Astrocyte (in vitro differentiated cells and primary cell): ENCODE results near the gene SLIT3. TPM values are rescaled to one million over a fixed set of nuclear protein-coding genes. Genes with fewer than 3 reads are reported as not detected.

Experiments used
- DNase-seq: peaks from one replicate; pipeline ENCODE4 v3.0.0-alpha.2; 2010; ENCODE audit warnings: low read depth
- FAIRE-seq: peaks from 2 replicates; lab custom pipeline; 2011; peaks lifted over from hg19 to GRCh38; lab: Jason Lieb, UNC
- H2AFZ ChIP-seq: 2 replicates; pipeline ENCODE4 v1.6.0; 2012; ENCODE audit warnings: low read depth, low read length, inconsistent platforms
- H3K27ac ChIP-seq: 2 replicates; pipeline ENCODE4 v1.5.1; 2011; ENCODE audit warnings: low read depth, low read length, inconsistent platforms
- H3K27me3 ChIP-seq: 2 replicates; pipeline ENCODE4 v1.6.0; 2011; ENCODE audit warnings: low read length, inconsistent platforms; ENCODE audit not compliant: insufficient read depth
- H3K36me3 ChIP-seq: 2 replicates; pipeline ENCODE4 v1.5.1; 2011; ENCODE audit warnings: low read length, inconsistent platforms; ENCODE audit not compliant: insufficient read depth
- H3K4me1 ChIP-seq: 2 replicates; pipeline ENCODE4 v1.5.1; 2011; ENCODE audit warnings: low read length, inconsistent platforms; ENCODE audit not compliant: insufficient read depth
- H3K4me2 ChIP-seq: 2 replicates; pipeline ENCODE4 v1.6.0; 2012; ENCODE audit warnings: low read length, inconsistent platforms
- H3K4me3 ChIP-seq: 2 replicates; pipeline ENCODE4 v1.5.1; 2011; ENCODE audit warnings: low read depth, mild to moderate bottlenecking, low read length, inconsistent platforms; ENCODE audit not compliant: insufficient read depth
- H3K79me2 ChIP-seq: 2 replicates; pipeline ENCODE4 v1.6.0; 2012; ENCODE audit warnings: mild to moderate bottlenecking, low read length, inconsistent platforms; ENCODE audit not compliant: insufficient read depth
- H3K9ac ChIP-seq: 2 replicates; pipeline ENCODE4 v1.6.0; 2012; ENCODE audit warnings: mild to moderate bottlenecking, low read length, inconsistent platforms
- H3K9me3 ChIP-seq: 2 replicates; pipeline ENCODE4 v1.5.1; 2012; ENCODE audit warnings: low read depth, mild to moderate bottlenecking, low read length, inconsistent platforms; ENCODE audit not compliant: insufficient read depth
- H4K20me1 ChIP-seq: 2 replicates; pipeline ENCODE4 v1.6.0; 2012; ENCODE audit warnings: low read length, inconsistent platforms; ENCODE audit not compliant: insufficient read depth
- H3K27ac Mint-ChIP-seq: one replicate; pipeline ENCODE4 v1.8.0; 2021; ENCODE audit warnings: mild to moderate bottlenecking, mixed read lengths; ENCODE audit not compliant: unreplicated experiment
- H3K27me3 Mint-ChIP-seq: one replicate; pipeline ENCODE4 v1.8.0; 2021; ENCODE audit warnings: low read depth, mixed read lengths; ENCODE audit not compliant: unreplicated experiment
- H3K36me3 Mint-ChIP-seq: one replicate; pipeline ENCODE4 v1.8.0; 2021; ENCODE audit warnings: low read depth, mixed read lengths; ENCODE audit not compliant: unreplicated experiment
- H3K4me1 Mint-ChIP-seq: one replicate; pipeline ENCODE4 v1.8.0; 2021; ENCODE audit warnings: low read depth, mixed read lengths; ENCODE audit not compliant: unreplicated experiment
- H3K4me3 Mint-ChIP-seq: one replicate; pipeline ENCODE4 v1.8.0; 2021; ENCODE audit warnings: mild to moderate bottlenecking, moderate library complexity, mixed read lengths; ENCODE audit not compliant: unreplicated experiment
- H3K9me3 Mint-ChIP-seq: one replicate; pipeline ENCODE4 v1.8.0; 2021; ENCODE audit warnings: mild to moderate bottlenecking, mixed read lengths; ENCODE audit not compliant: unreplicated experiment
- EZH2 ChIP-seq: IDR thresholded peaks from 2 replicates; pipeline ENCODE4 v1.6.1; 2012; ENCODE audit warnings: mild to moderate bottlenecking, low read length, inconsistent platforms; ENCODE audit not compliant: insufficient read depth
- total RNA-seq: library from RNA; stranded (reverse); gene quantifications from 2 replicates; pipeline ENCODE4 v1.2.1, GENCODE V29; 2021
- TF ChIP-seq, protein P1 (sequence below): IDR thresholded peaks from 2 replicates; pipeline ENCODE4 v1.5.1; 2011; ENCODE audit warnings: low read depth, mild to moderate bottlenecking, inconsistent platforms, low read length, moderate library complexity; ENCODE audit not compliant: insufficient read depth

The SLIT3 gene
- total RNA-seq, 1 donor from 2014 or later = 20.7 TPM

GRCh38 chr5:169013846-169014245 is 287.1 kb downstream of the SLIT3 start:
- DNase-seq (no peak), FAIRE-seq (no peak)
- Histone ChIP-seq H3K27ac (no peak overlapping the region), H4K20me1 (no peaks in the 10 kb centered on the region), H3K79me2 (no peaks in the 10 kb centered on the region), H3K9me3 (no peaks in the 10 kb centered on the region), H3K27me3 (no peaks in the 10 kb centered on the region), H3K36me3 (no peaks in the 10 kb centered on the region), H2AFZ (no peak overlapping the region), H3K4me3 (no peak overlapping the region), H3K9ac (no peak overlapping the region), H3K4me1 (peaks cover 5% of the 10 kb centered on the region), H3K4me2 (no peak overlapping the region)
- no peak for TF ChIP-seq EZH2
- TF ChIP-seq, protein P1, sequence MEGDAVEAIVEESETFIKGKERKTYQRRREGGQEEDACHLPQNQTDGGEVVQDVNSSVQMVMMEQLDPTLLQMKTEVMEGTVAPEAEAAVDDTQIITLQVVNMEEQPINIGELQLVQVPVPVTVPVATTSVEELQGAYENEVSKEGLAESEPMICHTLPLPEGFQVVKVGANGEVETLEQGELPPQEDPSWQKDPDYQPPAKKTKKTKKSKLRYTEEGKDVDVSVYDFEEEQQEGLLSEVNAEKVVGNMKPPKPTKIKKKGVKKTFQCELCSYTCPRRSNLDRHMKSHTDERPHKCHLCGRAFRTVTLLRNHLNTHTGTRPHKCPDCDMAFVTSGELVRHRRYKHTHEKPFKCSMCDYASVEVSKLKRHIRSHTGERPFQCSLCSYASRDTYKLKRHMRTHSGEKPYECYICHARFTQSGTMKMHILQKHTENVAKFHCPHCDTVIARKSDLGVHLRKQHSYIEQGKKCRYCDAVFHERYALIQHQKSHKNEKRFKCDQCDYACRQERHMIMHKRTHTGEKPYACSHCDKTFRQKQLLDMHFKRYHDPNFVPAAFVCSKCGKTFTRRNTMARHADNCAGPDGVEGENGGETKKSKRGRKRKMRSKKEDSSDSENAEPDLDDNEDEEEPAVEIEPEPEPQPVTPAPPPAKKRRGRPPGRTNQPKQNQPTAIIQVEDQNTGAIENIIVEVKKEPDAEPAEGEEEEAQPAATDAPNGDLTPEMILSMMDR = no peak
- H3K27ac Mint-ChIP-seq = no peak overlapping the region
- H3K27me3 Mint-ChIP-seq = peaks cover 4% of the 10 kb centered on the region
- peaks cover 7% of the 10 kb centered on the region for H3K4me1 Mint-ChIP-seq
- no peaks in the 10 kb centered on the region for H3K36me3 Mint-ChIP-seq
- no peaks in the 10 kb centered on the region for H3K9me3 Mint-ChIP-seq
- no peak overlapping the region for H3K4me3 Mint-ChIP-seq

DNA sequence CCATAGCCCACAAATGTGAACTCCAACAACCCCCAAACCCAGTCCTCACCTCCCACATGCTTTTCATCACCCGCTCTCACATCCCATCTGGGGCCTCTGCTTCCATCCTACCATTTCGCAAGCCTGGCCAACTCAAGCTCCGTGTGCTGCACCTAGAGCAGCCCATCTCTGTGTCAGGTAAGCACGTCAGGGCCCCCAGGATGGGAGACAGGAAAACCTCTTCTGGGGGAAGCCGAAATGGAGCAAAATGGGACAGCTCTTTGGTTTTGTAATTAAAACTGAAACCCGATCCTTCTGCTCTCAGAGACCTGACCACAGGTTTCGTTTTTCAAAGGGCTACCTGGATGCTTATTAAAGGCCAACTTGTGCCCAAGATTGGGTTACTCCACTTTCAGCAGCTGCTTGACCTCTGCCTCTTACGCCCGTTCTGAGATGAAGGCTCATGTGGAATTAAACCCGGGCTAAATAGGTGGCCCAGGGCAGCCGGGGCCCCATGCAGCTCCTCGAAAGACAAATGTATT is 287.7 kb downstream of the SLIT3 start:
- TF ChIP-seq, protein P1 = no peak
- TF ChIP-seq EZH2 = no peak
- H3K4me1 ChIP-seq = peaks cover 5% of the 10 kb centered on the region
- no peak overlapping the region for H3K4me2 ChIP-seq
- no peaks in the 10 kb centered on the region for H3K79me2 ChIP-seq
- Mint-ChIP-seq H3K4me3 (no peak overlapping the region), H3K9me3 (no peaks in the 10 kb centered on the region), H3K36me3 (no peaks in the 10 kb centered on the region), H3K27ac (no peak overlapping the region), H3K27me3 (peaks cover 4% of the 10 kb centered on the region), H3K4me1 (peaks cover 7% of the 10 kb centered on the region)
- H4K20me1 ChIP-seq = no peaks in the 10 kb centered on the region
- no peak overlapping the region for H3K4me3 ChIP-seq
- DNase-seq = no peak
- FAIRE-seq = no peak
- H2AFZ ChIP-seq = no peak overlapping the region
- no peak overlapping the region for H3K9ac ChIP-seq
- no peak overlapping the region for H3K27ac ChIP-seq
- H3K27me3 ChIP-seq = no peaks in the 10 kb centered on the region
- H3K9me3 ChIP-seq = no peaks in the 10 kb centered on the region
- no peaks in the 10 kb centered on the region for H3K36me3 ChIP-seq

GRCh38 chr5:169012450-169012849 is 288.5 kb downstream of the SLIT3 start:
- H3K4me3 Mint-ChIP-seq = no peak overlapping the region
- Histone ChIP-seq H3K9me3 (no peaks in the 10 kb centered on the region), H4K20me1 (no peaks in the 10 kb centered on the region), H3K4me1 (peaks cover 5% of the 10 kb centered on the region), H3K9ac (no peak overlapping the region), H3K36me3 (no peaks in the 10 kb centered on the region), H3K27me3 (no peaks in the 10 kb centered on the region), H3K27ac (no peak overlapping the region), H3K4me2 (no peak overlapping the region), H2AFZ (no peak overlapping the region), H3K79me2 (no peaks in the 10 kb centered on the region), H3K4me3 (no peak overlapping the region)
- no peak for TF ChIP-seq EZH2
- TF ChIP-seq, protein P1 = no peak
- FAIRE-seq = no peak
- no peaks in the 10 kb centered on the region for H3K36me3 Mint-ChIP-seq
- H3K4me1 Mint-ChIP-seq = peaks cover 7% of the 10 kb centered on the region
- DNase-seq = no peak
- peaks cover 4% of the 10 kb centered on the region for H3K27me3 Mint-ChIP-seq
- H3K27ac Mint-ChIP-seq = no peak overlapping the region
- no peaks in the 10 kb centered on the region for H3K9me3 Mint-ChIP-seq
